HepG2 (cell line): ENCODE results near the gene TMEM131L. TPM values are rescaled to one million over a fixed set of nuclear protein-coding genes. Genes with fewer than 3 reads are reported as not detected.
A peak's percentile ranks its signal among the peaks of the same experiment; 100 is the strongest.

Experiments
- CCAR2 ChIP-seq: fragments of 200-400 bp; formaldehyde crosslinking; optimal IDR thresholded peaks from 2 replicates; pipeline ENCODE3; 2018; ENCODE audit warnings: low read depth, mild to moderate bottlenecking, low read length, moderate library complexity
- GABPB1 ChIP-seq: IDR thresholded peaks from 2 replicates; pipeline ENCODE4 v1.6.1; 2016; ENCODE audit warnings: mild to moderate bottlenecking, missing genetic modification reagents, moderate library complexity, missing compliant biosample characterization
- HNF4A ChIP-seq: sonication (generic); formaldehyde crosslinking; IDR thresholded peaks from 2 replicates; pipeline ENCODE4 v1.4.0; 2020; ENCODE audit warnings: missing genetic modification reagents
- HOXA7 ChIP-seq: sonication (generic); formaldehyde crosslinking; IDR thresholded peaks from 2 replicates; pipeline ENCODE4 v1.8.1; 2022; ENCODE audit warnings: mild to moderate bottlenecking, missing genetic modification reagents, moderate library complexity
- LCORL ChIP-seq, 2 experiments: fragments of 450-650 bp in 1 of 2; sonication (generic) in 1 of 2; formaldehyde crosslinking in 1 of 2; IDR thresholded peaks; 2 replicates each; pipeline versions ENCODE4 v1.5.0 to v1.6.1; 2017 to 2020; ENCODE audit warnings: antibody characterized with exemption in 1 of 2, missing genetic modification reagents in 1 of 2
- MAZ ChIP-seq, 2 experiments: sonication (generic) in 1 of 2; formaldehyde crosslinking in 1 of 2; IDR thresholded peaks; 2 replicates each; pipeline versions ENCODE4 v1.5.0 to v1.6.1; 2012 to 2020; ENCODE audit warnings: low read depth in 2 of 2, mild to moderate bottlenecking in 2 of 2, borderline replicate concordance in 1 of 2, improper control_type of control experiment in 1 of 2, low read length in 1 of 2, missing genetic modification reagents in 1 of 2, moderate library complexity in 1 of 2
- PITX1 ChIP-seq: sonication (generic); formaldehyde crosslinking; IDR thresholded peaks from 2 replicates; pipeline ENCODE4 v1.5.1; 2020; ENCODE audit warnings: mild to moderate bottlenecking, missing genetic modification reagents
- PRPF4 ChIP-seq: fragments of 200-400 bp; formaldehyde crosslinking; IDR thresholded peaks from 2 replicates; pipeline ENCODE4 v1.6.1; 2016; ENCODE audit warnings: low read length, low read depth; ENCODE audit not compliant: poor library complexity, severe bottlenecking
- RFX3 ChIP-seq: IDR thresholded peaks from 2 replicates; pipeline ENCODE4 v1.6.1; 2016; ENCODE audit warnings: missing biosample characterization, missing genetic modification reagents
- SRY ChIP-seq: sonication (generic); formaldehyde crosslinking; IDR thresholded peaks from 2 replicates; pipeline ENCODE4 v1.8.0; 2022; ENCODE audit warnings: mild to moderate bottlenecking, missing genetic modification reagents
- YEATS2 ChIP-seq: sonication (generic); formaldehyde crosslinking; IDR thresholded peaks from 2 replicates; pipeline ENCODE4 v1.4.0; 2020; ENCODE audit warnings: missing genetic modification reagents, borderline replicate concordance
- ZFP36 ChIP-seq: fragments of 150-350 bp; IDR thresholded peaks from 2 replicates; pipeline ENCODE4 v1.6.1; 2018; ENCODE audit warnings: borderline replicate concordance, low read length, low read depth; ENCODE audit not compliant: partially characterized antibody
- ZFP82 ChIP-seq: sonication (generic); formaldehyde crosslinking; IDR thresholded peaks from 2 replicates; pipeline ENCODE4 v1.5.1; 2020; ENCODE audit warnings: mild to moderate bottlenecking, missing genetic modification reagents, borderline replicate concordance
- ZFP90 ChIP-seq: sonication (generic); formaldehyde crosslinking; IDR thresholded peaks from 2 replicates; pipeline ENCODE4 v1.8.0; 2022; ENCODE audit warnings: missing genetic modification reagents, mild to moderate bottlenecking, inconsistent platforms, borderline replicate concordance
- ZNF207 ChIP-seq: fragments of 450-650 bp; IDR thresholded peaks from 2 replicates; pipeline ENCODE4 v1.6.1; 2016; ENCODE audit warnings: antibody characterized with exemption, borderline replicate concordance
- ZNF350 ChIP-seq: sonication (generic); formaldehyde crosslinking; IDR thresholded peaks from 2 replicates; pipeline ENCODE4 v1.4.0; 2020; ENCODE audit warnings: mild to moderate bottlenecking, low read depth, missing genetic modification reagents, borderline replicate concordance
- ZNF382 ChIP-seq: sonication (generic); formaldehyde crosslinking; IDR thresholded peaks from 2 replicates; pipeline ENCODE4 v1.5.0; 2020; ENCODE audit warnings: missing genetic modification reagents, mild to moderate bottlenecking, borderline replicate concordance
- ZNF496 ChIP-seq: sonication (generic); formaldehyde crosslinking; IDR thresholded peaks from 2 replicates; pipeline ENCODE4 v1.8.1; 2023; ENCODE audit warnings: mild to moderate bottlenecking, moderate library complexity, missing genetic modification reagents; ENCODE audit not compliant: insufficient replicate concordance
- ZNF879 ChIP-seq: sonication (generic); formaldehyde crosslinking; IDR thresholded peaks from 2 replicates; pipeline ENCODE4 v1.8.1; 2023; ENCODE audit warnings: missing genetic modification reagents
- polyA plus RNA-seq, 8 experiments: library from polyadenylated mRNA; depleted of rRNA in 3 of 8; stranded (reverse) in 7 of 8; unstranded in 1 of 8; fragments of >200 nt; fragmentation: Illumina TruSeq in 4 of 8; extraction: Trizol in 4 of 8; gene quantifications; 2 replicates each; pipeline versions ENCODE4 v1.2.1 to v1.2.3, GENCODE V29; 2011 to 2016; ENCODE audit warnings: low read depth in 4 of 8, missing spikeins in 1 of 8, mixed read lengths in 1 of 8; ENCODE audit not compliant: insufficient read depth in 1 of 8
- total RNA-seq, 5 experiments: library from RNA; depleted of rRNA; stranded (reverse); fragments of >200 nt; fragmentation: Illumina TruSeq; extraction: Trizol; gene quantifications; 2 replicates each; pipeline ENCODE4 v1.2.3, GENCODE V29; 2016; ENCODE audit warnings: low read depth in 1 of 5
- TF ChIP-seq, protein P1 (sequence below): sonication (generic); formaldehyde crosslinking; IDR thresholded peaks from 2 replicates; pipeline ENCODE4 v1.5.1; 2020; ENCODE audit warnings: missing genetic modification reagents, mild to moderate bottlenecking, borderline replicate concordance
- TF ChIP-seq, protein P2 (sequence below), 2 experiments: IDR thresholded peaks; 2 replicates each; pipeline ENCODE4 v1.6.1; 2011 to 2012; ENCODE audit warnings: low read length in 2 of 2, borderline replicate concordance in 1 of 2, low read depth in 1 of 2, mild to moderate bottlenecking in 1 of 2, moderate library complexity in 1 of 2
- TF ChIP-seq, protein P3 (sequence below): IDR thresholded peaks from 2 replicates; pipeline ENCODE4 v1.6.1; 2016; ENCODE audit warnings: missing biosample characterization, missing genetic modification reagents, low read depth

The TMEM131L gene
- total and polyA plus RNA-seq, 2 of the 13 experiments (the other 11 are each of a cell fraction or from before 2014, with no cell fraction given): 2.2 to 4.5 TPM

DNA sequence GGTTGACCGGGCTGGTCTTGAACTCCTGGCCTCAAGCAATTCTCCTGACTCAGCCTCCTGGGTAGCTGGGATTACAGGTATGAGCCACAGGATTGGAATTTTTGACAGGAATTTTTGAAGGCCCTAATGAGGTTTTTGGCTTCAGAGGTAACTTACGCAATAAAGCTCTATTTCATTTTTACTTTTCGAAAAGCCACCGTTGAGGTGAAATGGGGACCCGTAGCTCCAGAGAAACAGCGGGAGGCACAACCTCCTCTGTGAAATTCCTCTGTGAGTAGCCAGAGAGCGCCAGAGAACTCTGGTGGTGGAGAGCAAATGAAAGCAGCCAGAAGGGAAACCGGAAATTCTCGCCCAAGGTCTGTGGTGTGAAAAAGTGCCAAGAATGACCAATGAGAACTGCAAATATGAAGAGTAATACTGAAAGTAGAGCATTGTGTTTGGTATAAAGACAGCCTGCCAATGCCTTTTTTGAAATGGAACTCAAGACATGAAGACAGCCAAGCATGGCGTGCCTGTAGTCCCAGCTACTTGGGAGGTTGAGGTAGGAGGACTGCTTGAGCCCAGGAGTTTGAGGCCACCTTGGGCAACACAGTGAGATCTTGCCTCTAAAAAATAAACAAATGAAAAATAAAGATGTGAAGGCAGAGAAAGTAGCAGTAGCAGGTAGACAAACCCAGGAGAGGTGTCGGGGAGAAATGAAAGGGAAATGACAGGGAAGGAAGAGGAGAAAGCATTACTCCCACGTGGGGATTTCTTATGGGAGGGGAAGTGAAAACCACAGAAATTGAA lies 33.0 kb upstream of the TMEM131L start (continued):
- TF ChIP-seq, protein P1, sequence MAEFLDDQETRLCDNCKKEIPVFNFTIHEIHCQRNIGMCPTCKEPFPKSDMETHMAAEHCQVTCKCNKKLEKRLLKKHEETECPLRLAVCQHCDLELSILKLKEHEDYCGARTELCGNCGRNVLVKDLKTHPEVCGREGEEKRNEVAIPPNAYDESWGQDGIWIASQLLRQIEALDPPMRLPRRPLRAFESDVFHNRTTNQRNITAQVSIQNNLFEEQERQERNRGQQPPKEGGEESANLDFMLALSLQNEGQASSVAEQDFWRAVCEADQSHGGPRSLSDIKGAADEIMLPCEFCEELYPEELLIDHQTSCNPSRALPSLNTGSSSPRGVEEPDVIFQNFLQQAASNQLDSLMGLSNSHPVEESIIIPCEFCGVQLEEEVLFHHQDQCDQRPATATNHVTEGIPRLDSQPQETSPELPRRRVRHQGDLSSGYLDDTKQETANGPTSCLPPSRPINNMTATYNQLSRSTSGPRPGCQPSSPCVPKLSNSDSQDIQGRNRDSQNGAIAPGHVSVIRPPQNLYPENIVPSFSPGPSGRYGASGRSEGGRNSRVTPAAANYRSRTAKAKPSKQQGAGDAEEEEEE: no peak
- TF ChIP-seq ZFP90 (CRISPR knock-in tag): no peak
- no peak for TF ChIP-seq CCAR2
- TF ChIP-seq HNF4A: no peak
- TF ChIP-seq MAZ (IDR thresholded peaks at IDR 0.05; ENCODE audit: borderline replicate concordance, low read depth, low read length): no peak
- TF ChIP-seq MAZ (CRISPR knock-in tag; IDR thresholded peaks at IDR 0.05; ENCODE audit: low read depth): no peak
- TF ChIP-seq, protein P2, sequence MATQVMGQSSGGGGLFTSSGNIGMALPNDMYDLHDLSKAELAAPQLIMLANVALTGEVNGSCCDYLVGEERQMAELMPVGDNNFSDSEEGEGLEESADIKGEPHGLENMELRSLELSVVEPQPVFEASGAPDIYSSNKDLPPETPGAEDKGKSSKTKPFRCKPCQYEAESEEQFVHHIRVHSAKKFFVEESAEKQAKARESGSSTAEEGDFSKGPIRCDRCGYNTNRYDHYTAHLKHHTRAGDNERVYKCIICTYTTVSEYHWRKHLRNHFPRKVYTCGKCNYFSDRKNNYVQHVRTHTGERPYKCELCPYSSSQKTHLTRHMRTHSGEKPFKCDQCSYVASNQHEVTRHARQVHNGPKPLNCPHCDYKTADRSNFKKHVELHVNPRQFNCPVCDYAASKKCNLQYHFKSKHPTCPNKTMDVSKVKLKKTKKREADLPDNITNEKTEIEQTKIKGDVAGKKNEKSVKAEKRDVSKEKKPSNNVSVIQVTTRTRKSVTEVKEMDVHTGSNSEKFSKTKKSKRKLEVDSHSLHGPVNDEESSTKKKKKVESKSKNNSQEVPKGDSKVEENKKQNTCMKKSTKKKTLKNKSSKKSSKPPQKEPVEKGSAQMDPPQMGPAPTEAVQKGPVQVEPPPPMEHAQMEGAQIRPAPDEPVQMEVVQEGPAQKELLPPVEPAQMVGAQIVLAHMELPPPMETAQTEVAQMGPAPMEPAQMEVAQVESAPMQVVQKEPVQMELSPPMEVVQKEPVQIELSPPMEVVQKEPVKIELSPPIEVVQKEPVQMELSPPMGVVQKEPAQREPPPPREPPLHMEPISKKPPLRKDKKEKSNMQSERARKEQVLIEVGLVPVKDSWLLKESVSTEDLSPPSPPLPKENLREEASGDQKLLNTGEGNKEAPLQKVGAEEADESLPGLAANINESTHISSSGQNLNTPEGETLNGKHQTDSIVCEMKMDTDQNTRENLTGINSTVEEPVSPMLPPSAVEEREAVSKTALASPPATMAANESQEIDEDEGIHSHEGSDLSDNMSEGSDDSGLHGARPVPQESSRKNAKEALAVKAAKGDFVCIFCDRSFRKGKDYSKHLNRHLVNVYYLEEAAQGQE (IDR thresholded peaks at IDR 0.05; ENCODE audit: borderline replicate concordance in 1 of 2, low read depth in 1 of 2, low read length in 2 of 2): no peak
- no peak for TF ChIP-seq ZNF207
- TF ChIP-seq RFX3 (CRISPR knock-in tag): no peak
- TF ChIP-seq PRPF4: no peak
- TF ChIP-seq, protein P3, sequence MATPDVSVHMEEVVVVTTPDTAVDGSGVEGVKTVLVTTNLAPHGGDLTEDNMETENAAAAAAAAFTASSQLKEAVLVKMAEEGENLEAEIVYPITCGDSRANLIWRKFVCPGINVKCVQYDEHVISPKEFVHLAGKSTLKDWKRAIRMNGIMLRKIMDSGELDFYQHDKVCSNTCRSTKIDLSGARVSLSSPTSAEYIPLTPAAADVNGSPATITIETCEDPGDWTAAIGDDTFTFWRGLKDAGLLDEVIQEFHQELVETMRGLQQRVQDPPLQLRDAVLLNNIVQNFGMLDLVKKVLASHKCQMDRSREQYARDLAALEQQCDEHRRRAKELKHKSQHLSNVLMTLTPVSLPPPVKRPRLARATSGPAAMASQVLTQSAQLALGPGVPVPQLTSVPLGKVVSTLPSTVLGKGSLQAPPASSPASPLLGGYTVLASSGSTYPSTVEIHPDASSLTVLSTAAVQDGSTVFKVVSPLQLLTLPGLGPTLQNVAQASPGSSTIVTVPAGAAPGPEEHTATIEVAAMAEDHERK (CRISPR knock-in tag): no peak
- TF ChIP-seq LCORL (IDR thresholded peaks at IDR 0.05): no peak
- no peak; the same call in 1 of the 2 replicates for TF ChIP-seq LCORL (CRISPR knock-in tag; IDR thresholded peaks at IDR 0.05)
- TF ChIP-seq YEATS2 (CRISPR knock-in tag): no peak
- TF ChIP-seq HOXA7 (CRISPR knock-in tag): no peak
- no peak for TF ChIP-seq ZNF879 (CRISPR knock-in tag)
- no peak for TF ChIP-seq PITX1 (CRISPR knock-in tag)
- no peak for TF ChIP-seq ZNF496 (CRISPR knock-in tag)
- TF ChIP-seq ZFP36: no peak
- TF ChIP-seq SRY: no peak
- TF ChIP-seq ZNF382 (CRISPR knock-in tag): no peak
- no peak for TF ChIP-seq ZNF350 (CRISPR knock-in tag)
- peak; percentile 66; the same call in 1 of the 2 replicates for TF ChIP-seq GABPB1 (CRISPR knock-in tag)
- TF ChIP-seq ZFP82 (CRISPR knock-in tag): no peak
